Astrocyte (in vitro differentiated cells and primary cell): ENCODE results near the gene ZFYVE27.

Source experiments
- EZH2 ChIP-seq: IDR thresholded peaks from 2 replicates; pipeline ENCODE4 v1.6.1; 2012; ENCODE audit warnings: mild to moderate bottlenecking, low read length, inconsistent platforms; ENCODE audit not compliant: insufficient read depth
- TF ChIP-seq, protein P1 (sequence below): IDR thresholded peaks from 2 replicates; pipeline ENCODE4 v1.5.1; 2011; ENCODE audit warnings: low read depth, mild to moderate bottlenecking, inconsistent platforms, low read length, moderate library complexity; ENCODE audit not compliant: insufficient read depth

DNA sequence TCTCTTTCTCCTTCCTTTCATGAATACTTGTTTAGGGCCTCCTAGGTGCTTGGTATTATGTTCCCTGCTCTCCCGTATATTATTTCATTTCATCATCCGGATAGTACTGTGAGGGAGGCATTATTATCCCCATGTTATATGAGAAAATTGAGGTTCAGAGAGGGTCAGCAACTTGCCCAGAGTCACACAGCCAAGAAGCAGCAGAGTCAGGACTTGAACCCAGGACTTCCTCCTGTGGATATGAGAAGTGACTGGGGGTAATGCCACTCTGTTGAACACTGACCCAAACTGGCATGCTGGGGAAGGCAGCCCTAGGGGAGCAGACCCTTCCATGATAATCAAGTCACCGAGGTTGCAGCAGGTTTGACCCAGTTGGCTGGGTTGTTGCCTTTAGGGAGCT, 43.0 kb downstream of the ZFYVE27 start:
- TF ChIP-seq, protein P1, sequence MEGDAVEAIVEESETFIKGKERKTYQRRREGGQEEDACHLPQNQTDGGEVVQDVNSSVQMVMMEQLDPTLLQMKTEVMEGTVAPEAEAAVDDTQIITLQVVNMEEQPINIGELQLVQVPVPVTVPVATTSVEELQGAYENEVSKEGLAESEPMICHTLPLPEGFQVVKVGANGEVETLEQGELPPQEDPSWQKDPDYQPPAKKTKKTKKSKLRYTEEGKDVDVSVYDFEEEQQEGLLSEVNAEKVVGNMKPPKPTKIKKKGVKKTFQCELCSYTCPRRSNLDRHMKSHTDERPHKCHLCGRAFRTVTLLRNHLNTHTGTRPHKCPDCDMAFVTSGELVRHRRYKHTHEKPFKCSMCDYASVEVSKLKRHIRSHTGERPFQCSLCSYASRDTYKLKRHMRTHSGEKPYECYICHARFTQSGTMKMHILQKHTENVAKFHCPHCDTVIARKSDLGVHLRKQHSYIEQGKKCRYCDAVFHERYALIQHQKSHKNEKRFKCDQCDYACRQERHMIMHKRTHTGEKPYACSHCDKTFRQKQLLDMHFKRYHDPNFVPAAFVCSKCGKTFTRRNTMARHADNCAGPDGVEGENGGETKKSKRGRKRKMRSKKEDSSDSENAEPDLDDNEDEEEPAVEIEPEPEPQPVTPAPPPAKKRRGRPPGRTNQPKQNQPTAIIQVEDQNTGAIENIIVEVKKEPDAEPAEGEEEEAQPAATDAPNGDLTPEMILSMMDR, result no peak
- TF ChIP-seq EZH2, result no peak
